Dedifferentiated amniotic fluid mesenchymal stem cell (primary cell): ENCODE measurements around the gene ZMPSTE24.
"Not testable (repeated sequence)": the region's sequence is repeated elsewhere in the genome, so short reads cannot be mapped to it uniquely, and the experiment has no call there.

ENCODE experiments used
- DNase-seq: peaks from one replicate; pipeline ENCODE4 v3.0.0-alpha.2; 2016; ENCODE audit errors: extremely low spot score

Gene ZMPSTE24

DNA sequence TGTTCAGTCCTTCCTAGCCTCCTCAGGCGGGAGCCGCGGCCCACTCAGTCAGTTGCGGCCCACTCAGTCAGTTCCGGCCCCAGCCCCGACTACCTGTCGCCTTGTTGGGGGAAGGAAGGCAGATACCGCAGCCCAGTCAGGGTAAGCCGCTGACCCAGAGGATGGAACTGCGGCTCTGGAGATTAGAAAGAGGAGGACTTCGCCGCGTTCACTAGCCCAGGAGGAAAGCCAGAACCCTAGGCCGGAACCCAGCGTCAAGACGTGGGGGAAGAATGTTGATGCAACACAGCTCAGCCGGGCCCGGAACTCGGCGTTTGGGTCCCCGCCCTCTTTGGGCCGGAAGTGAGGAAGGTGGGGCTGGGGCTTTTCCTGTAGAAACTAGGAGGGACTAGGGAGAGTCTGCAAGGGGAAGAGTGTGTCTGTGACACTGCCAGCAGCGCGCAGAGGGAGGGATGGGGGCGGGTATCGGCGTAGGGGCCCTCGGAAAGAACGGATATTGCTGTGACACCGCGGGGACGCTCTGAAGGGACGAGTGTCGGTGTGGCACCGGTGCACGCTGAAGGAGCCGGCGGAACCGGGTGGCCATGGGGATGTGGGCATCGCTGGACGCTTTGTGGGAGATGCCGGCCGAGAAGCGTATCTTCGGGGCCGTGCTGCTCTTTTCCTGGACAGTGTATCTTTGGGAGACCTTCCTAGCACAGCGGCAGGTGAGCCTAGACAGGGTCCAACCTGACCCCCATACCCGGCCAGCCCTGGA lies at the start of gene ZMPSTE24:
TSS of gene ZMPSTE24 (plus strand) at position 549 of the 757 bp plus-strand sequence. CDS start at position 585, 36 bp downstream.
- DNase-seq = peak; percentile 98

DNA sequence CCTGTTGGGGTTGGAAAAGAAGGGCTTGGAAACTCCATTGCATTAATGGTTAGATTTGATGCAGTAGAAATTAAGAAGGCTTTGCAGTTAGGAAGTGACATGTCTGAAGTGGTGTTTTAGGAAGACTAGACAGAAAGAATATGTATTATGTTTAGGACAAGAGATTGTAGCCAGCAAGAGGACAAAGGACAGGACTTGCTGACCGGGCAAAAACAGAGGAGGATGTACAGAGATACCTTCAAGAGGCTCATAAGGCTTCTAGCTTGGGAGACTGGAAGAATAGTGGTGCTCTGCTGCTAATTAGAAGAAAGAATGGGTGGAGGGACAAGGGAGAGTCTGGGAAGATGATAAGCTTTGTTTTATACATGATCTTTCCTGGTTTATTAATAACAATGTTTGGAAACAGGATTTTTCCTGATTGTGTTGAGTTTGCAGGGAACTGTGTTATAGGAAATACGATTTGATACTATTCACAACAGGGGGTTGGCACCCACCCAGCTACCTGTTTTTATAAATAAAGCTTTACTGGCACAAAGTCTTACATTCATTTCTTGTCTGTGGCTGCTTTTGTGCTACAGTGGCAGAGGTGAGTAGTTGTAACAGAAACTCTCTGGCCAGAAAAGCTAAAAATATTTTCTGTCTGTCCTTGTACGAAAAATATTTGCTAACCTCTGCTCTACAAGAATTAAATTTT lies 47.4 kb upstream of the ZMPSTE24 start:
- DNase-seq = no peak

DNA sequence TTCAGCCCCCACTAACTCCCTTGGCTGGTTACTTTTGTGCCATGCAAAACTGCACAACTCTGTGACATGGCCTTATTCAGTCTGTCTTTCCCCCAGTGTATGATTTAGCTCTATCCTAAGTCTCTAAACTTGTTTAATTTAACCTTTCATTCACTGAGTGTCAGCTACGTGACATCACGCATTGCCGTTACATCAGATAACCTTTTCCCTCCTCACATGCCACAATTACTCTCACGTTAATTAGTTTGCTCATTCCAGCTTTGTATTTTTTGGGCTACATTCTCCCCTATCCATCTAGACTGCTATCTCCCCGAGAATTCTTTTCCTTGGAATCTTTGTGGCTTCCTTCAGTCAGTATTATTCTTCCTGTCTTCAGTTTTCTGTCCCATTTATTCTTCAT lies 39.7 kb upstream of the ZMPSTE24 start:
- DNase-seq = no peak

DNA sequence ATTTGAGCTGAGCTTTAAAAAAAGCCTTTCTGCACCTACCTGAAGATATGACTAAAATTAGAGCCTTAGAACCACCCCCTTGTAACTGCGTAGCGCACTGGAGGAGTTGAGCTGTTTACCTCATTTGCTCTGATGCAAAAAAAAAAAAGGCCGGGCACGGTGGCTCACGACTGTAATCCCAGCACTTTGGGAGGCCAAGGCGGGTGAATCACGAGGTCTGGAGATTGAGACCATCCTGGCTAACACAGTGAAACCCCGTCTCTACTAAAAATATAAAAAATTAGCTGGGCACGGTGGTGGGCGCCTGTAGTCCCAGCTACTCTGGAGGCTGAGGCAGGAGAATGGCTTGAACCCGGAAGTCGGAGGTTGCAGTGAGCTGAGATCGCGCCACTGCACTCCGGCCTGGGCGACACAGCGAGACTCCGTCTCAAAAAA lies 36.5 kb upstream of the ZMPSTE24 start:
- DNase-seq = not testable (repeated sequence)

DNA sequence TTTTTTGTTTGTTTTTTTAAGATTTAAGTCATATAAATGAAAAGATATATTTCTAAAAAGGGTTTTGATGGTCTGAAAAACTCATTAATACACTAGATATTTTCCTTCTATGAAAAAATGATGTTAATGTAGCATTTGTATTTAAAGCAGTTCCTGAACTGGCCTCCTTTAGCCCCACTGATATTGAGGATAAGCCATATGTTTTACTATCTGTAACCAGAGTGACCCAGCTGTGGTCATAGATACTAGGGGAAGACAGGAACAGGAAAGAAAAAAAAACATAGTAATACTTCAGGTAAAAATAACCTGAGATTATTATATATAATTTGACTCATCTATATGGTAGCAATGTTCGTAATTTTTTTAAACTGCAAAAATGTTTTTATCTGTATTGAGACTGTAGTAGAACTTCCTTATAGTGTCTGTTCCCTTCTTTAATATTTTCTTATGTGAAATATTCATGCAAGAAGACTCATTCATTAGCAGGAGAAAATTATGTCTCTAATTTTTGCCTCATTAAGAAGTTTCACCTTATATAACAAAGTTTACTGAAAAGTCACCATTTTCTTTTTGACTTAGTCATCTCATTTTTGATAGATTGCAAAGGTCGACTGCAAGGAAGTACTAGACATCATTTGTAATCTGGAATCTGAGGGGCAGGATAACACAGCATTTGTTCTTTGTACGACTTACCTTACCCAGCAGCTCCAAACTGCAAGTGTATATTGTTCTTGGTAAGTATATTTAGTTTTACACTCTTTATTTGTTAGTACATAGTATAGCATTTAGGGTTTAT lies 35.9 kb upstream of the ZMPSTE24 start:
- no peak for DNase-seq

DNA sequence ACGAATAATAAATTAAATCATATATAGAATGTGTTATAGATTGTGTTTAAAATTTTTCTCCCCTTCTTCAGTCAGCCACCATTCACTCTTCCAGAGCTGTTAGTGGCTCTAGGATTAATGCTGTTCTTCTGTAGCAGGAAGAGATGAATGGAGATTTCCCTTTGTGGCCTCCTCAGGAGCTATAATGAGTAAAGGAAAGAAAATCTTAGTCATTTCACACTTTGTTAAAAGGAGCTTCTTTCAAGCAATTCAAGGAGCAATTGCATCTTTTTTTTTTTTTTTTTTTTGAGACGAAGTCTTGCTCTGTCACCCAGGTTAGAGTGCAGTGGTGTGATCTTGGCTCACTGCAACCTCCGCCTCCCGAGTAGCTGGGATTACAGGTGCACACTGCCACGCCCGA lies 34.0 kb upstream of the ZMPSTE24 start:
- DNase-seq = no peak

DNA sequence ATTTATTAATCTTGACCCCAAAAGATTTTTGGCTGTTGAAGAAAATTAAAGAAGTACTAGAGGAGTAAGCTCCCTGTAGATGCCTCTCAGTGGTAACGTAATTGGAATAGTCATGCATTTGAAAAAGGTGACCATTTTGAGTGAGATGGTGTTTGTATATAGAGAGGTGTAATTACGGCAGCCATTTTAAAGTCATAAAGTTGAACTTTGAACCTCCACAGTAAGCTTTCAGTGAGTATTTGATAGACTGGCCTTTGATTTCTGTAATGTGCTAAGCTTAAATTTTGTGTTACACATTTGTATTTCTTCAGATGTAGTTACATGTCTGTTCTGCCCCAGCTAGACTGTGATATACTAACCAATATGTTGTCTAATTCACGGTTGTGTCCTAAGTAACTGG lies 31.8 kb upstream of the ZMPSTE24 start:
- no peak for DNase-seq

DNA sequence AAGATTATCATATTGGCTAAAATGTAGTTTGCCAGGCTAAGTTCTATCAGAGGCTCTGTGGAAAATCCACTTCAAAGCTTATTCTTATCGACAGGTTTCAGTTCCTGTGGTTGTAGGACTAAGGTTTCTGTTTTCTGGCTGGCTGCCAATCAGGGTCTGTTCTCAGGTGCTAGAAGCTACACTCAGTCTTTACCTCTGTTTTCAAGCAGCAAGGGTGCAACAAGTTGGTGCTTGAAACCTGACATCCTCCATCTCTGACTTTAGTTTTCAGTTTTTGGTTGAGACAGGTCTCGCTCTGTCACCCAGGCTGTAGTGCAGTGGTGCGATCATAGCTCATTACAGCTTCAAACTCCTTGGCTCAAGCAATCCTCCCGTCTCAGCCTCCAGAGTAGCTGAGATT lies 25.6 kb upstream of the ZMPSTE24 start:
- DNase-seq = no peak

DNA sequence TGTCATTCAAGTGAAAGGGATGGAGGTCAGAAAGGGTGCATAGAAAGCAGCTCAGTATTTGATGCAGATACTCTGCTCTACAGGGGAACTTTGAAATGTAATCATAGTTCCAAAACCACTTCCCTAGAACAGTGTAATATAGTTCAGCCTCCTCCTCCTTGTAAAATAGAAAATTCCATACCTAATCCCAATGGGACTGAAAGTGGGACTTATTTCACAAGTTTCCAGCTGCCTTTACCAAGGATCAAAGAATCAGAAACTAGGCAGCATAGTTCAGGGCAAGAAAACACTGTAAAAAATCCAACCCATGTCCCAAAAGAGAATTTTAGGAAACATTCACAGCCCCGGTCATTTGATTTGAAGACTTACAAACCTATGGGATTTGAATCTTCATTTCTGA lies 18.4 kb upstream of the ZMPSTE24 start:
- no peak for DNase-seq

DNA sequence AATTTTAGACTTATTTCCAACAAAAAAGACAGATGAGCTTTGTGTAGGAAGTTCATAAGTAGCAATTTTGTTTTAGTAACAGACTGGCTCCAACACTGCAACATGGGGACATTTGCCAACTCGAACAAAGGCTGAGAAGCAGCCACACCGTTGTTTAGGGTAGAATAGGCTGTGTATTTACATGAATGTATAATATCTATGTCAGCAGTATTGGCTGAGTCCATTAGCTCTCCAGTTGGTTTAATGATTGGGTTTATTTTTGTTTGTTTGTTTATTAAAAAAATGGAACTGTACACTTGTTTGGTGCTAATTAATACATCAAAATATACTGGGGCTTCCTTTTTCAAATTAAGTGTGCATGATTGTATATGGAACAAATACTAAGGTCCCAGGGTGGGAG lies 17.6 kb upstream of the ZMPSTE24 start:
- DNase-seq = no peak

DNA sequence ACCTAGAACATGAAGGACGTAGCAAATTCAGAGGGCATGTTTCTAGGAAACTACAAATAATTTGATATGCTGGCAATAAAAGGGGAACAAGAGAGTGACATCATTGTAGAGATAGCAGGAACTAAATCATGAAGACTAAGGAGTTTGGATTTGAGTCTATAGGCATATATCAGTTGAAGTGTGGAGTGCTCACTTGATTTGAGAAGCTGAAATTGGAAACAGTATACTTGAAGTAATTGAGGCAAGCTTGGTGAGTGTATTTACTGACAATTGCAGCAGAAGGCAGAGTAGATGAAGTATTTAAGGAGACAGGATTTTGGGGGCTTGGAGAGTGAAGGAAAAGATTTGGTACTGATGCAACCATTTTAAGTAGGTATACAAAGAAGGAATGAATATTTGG lies 16.7 kb upstream of the ZMPSTE24 start:
- no peak for DNase-seq

DNA sequence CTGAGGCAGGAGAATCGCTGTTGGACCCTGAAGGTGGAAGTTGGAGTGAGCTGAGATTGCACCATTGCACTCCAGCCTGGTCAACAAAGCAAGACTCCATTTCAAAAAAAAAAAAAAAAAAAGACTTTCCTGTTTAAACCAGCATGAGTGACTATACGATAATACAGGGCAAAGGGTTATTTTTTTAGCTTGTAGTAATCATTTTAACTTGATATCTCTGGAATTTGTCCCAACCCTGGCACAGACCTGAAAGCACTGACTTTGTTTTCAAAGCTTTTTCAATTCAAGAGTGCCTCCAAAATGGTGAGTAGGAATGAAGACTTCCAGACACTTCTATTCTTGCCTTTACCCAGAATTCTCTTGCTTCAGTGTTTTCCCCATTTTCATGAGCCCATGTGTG lies 14.7 kb upstream of the ZMPSTE24 start:
- DNase-seq = no peak

DNA sequence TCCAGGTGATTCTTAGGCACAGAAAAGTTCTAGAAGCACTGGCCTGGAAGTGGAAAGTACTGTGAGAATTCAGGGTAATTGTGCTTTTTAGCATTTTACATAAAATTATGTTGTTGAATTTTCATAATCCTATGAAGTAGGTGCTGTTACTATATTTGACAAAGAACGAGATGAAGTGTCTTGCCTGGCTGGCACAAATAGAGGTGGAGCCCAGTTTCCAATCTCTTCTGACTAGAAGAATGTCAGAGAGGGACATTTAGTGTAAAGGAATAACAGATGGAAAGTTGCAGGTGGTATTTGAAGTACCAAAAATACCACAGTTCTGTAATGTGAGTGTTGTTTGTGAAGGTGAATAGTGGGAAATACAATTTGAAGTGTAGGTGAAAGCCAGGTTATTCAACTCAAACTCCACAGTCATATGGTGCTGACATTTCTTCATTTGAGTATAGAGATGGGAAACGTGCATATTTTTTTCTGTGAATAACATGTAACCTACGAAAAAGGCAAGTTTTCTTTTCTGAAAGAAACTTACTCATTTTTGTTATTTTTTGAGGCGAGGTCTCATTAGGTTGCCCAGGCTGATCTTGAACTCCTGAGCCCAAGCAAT lies 13.8 kb upstream of the ZMPSTE24 start:
- no peak for DNase-seq

DNA sequence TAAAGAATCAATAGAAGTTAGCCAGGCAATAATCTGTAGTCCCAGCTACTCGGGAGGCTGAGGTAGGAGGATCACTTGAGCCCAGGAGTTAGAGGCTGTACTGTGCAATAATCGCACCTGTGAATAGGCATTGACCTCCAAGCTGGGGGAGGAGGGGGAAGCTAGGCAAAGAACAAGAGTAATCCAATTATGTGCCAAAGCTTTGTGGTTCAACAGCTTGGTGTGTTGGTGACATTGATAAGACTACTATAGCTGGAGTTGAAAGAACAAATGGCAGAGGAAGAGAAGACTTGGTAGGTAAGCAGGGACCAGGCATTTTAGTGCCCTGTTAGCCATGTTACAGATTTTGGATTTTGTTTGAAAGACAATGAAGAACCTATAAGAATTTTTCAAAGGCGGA lies 12.3 kb upstream of the ZMPSTE24 start:
- no peak for DNase-seq

DNA sequence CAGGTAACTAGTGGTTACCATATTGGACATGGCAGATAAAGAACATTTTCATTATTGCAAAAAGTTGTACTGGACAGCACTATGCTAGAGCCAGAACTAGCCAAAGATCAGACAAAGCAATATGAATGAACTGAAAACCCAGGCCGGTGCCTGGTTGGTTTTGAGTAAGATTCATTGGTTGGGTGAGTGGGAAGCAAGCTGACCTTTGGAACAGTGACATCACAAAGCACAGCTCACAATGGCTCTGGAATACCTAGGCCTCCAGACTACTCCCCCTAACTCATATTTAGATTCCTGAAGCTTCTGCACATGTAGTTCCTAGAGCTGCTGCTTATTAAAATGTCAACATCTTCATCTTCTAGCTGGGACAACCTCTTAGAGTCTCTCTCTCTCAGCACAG lies 10.4 kb upstream of the ZMPSTE24 start, which contains the start of gene TMCO2:
TSS of gene TMCO2 (plus strand) at position 283 of the 400 bp plus-strand sequence. CDS start at position 340, 57 bp downstream.
- no peak for DNase-seq

DNA sequence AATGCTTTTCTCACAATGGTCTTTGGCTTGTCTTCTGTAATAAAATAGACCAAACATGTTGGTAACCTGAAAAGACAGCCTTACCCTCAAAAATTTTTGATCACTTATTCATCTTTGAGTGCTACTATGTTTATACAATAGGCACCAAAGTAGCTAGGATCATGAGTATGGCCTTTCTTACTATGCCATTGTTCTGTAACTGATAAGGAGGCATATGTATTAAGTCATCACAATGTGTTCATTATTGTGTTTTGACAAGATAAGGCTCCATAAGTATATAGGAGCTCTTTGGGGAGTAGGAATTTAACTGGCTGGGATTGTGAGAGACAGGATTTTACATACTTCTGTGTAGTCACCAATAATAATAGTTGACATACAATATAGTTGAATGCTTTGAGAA lies 9.6 kb upstream of the ZMPSTE24 start:
- DNase-seq = no peak

DNA sequence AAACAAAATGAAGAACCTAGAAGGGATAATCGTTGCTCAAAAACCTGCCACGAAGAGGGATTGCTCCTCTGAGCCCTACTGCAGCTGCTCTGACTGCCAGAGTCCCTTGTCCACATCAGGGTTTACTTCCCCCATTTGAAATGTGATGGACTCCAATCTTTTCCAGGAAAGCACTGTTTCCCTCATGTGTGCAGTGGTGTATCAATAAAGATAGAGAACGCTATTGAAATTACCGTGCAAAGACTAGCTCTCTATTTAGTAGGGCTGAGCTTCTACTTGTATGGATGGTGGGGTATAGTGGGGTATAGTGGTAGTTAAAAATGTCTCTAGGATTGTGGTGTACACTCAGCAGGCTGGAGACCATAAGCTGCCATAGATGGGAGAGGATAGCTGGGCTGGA lies 6.6 kb upstream of the ZMPSTE24 start:
- no peak for DNase-seq

DNA sequence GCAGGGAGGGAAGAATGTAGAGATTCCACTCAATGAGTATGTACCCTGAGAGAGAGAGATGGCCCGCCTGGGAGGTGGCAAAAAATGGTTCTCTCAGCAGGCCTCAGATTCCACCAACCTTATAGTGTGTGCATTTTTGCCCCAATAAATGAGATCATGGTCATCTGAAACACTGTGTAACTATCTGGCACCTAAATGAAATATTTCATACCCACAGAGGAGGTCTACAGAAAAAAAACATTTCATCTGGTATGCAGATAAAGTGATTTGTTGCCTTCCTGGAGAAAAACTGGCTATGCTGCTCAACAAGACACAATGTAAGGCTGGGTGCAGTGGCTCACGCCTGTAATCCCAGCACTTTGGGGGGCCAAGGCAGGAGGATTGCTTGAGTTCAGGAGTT lies 5.4 kb upstream of the ZMPSTE24 start:
- DNase-seq = no peak

DNA sequence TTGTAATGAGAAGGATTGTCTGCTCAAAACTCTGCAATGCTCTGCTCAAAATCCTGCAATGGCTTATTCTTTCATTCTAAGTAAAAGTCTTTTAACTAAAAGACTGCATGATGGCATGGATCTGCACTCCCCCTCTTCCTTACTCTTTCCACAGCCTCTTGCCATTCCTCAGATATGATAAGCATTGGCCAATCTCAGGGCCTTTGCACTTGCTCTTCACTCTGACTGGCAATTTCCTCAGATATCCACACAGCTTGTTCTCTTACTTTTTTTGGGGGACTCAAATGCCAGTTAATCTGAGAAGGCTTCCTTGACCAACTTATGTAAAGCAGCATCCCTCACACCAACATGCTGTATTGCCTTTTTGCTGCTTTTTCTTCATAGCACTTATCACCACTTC lies 2.8 kb upstream of the ZMPSTE24 start:
- DNase-seq = no peak

DNA sequence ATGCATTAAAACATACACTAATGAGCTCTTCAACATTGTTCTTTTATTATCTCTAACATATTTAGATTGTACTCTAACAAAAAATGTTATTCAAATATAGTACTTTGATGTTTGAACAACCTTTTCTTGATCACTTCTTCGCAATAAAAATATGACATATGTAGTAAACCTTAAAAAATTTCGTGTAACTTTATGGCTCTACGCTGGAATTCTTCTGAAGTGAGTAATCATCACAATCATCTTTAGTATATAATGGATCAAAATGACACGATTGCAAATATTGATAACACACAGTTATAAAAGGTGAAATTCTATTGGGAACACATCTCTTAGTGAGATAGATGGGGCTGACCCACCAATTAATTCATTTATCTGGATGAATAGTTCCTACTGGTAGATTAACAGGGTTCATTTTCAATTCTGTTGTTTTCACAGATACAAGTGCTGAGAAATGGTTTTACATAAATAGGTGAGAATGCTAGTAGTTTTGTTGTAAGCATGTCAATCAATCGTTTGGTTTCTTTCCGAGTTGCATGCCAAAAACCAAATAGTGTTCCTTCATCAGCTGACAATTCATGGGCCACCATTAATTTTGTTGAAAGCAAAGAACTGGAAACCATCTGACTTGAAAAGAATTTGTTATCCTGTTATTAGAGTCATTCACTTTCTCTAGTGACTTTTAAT lies 1.5 kb upstream of the ZMPSTE24 start:
- no peak for DNase-seq

DNA sequence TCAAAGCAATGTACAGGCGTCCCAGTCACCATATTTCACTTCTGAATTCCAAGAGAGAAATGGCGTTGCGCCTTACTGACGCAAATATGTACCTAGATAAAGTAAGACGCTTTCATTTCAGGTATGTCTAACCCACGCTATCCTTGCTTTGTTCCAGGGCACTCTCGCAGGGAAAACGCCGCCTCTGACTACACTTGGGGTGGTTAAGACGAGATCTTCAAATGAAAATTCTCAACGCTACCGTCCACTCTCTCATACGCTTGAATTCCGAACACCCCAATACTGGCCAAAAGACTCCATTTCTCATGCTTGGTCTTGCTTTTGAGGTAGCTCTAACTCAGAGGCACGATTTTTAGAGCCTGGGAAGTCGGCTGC lies 736 bp upstream of the ZMPSTE24 start:
- DNase-seq = peak; percentile 25

DNA sequence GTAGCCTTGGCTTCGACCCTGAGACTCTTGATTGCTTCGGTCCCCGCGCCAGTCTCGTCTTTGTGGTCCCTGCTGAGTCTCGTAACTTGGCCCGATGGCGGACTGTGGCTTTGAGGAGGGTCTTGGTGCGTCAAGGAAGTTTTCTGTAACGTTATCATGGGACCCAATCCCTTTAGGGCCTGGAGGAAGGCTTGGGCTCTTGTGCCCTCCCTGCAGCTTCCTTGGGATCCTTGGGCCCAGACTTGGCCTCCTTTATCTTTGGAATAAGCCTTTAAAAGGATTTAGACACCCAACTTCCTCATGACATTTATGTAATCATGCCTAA lies 371 bp downstream of the ZMPSTE24 start:
- no peak for DNase-seq
